Muscle of back (tissue), 11 donors: Measurements from ENCODE around the gene GHRHR. TPM values are rescaled to one million over a fixed set of nuclear protein-coding genes. Genes with fewer than 3 reads are reported as not detected.

ENCODE experiments used
- DNase-seq, 3 donors: peaks; one replicate each; pipeline versions ENCODE4 v3.0.0 to v3.0.0-alpha.2; 2013
- polyA plus RNA-seq, 10 donors: library from polyadenylated mRNA; unstranded; fragments of 120-200 nt; gene quantifications; one replicate each; pipeline ENCODE4 v1.2.1, GENCODE V29; 2013; ENCODE audit not compliant: insufficient read length in 10 of 10

GHRHR gene
- polyA plus RNA-seq, 10 donors, result 0.48 to 1.9 (median 1.0) TPM; not detected in 1

DNA sequence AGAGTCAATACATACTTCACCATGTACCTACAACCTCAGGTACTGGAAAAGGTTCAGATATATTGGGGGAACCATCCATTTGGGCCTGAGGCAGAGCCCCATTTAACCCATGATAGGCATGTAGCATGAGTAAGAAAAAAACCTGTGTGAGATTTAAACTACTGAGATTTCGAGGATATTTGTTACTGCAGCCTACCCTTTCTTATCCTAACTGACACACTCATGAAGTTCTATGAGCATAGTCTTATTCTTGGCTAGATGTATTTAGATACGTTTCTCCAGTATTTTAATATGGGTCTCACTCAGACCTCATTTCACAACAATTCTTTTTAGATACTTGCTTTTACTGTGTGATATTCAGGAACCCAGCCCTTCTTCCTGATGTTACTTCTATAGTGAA is 39.3 kb downstream of the GHRHR start:
- DNase-seq, result no peak

DNA sequence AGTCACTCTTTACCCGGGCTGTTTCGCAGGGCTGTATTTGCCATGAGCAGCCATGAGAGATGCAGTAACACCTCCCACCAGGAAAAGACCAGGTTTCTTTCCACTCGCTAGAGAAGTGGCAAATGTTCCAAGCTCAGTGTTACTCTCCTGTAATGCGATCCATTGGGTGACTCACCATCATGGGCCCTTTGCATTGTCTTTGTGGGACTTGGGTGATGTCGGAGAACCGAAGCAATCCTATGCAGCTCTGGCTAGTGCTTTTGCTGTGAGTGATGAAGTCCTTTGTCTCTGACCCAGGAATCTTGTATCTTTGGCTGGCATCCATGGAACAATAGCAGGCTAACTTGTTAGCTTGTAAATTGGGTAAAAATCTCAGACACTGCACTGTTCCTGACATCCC is 40.0 kb downstream of the GHRHR start:
- DNase-seq, result no peak

DNA sequence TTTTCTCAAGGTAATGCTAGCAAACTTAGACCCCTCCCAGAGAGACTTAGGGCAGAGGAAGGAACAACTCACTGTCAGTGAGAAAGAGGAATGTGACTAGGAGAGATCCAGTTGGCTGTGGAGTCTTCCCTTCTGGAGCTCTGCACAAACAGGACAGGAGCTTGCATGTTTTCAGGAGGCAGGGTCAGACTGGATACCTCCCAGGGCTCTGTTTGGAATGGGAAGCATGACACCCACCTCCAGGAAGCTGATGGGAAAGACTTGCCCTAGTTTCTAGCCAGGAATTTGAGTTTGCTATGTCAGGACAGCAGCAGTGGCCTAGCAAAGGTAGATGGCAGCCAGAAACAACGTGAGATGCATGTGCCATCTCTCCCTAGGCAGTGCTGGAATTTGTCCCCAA is 40.6 kb downstream of the GHRHR start:
- no peak for DNase-seq

DNA sequence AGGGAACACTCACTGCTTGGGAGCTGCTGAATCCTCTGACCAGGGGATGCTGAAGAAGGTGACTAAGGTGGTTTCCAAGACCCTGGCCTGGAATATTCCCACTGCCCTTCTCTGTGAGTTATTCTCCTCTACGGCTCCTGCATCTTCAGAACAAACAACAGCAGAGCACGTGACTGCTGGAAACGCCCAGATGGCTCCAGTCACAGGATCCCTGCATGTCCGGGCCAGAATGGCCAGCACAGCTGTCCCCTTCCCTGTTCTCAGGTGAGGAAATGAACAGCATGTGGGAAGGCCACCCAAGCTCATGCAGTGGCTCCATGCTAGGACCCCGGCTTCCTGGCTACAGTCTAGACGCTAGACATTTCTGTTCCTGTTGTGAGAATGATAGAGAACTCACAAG is 43.1 kb downstream of the GHRHR start:
- DNase-seq, result no peak

DNA sequence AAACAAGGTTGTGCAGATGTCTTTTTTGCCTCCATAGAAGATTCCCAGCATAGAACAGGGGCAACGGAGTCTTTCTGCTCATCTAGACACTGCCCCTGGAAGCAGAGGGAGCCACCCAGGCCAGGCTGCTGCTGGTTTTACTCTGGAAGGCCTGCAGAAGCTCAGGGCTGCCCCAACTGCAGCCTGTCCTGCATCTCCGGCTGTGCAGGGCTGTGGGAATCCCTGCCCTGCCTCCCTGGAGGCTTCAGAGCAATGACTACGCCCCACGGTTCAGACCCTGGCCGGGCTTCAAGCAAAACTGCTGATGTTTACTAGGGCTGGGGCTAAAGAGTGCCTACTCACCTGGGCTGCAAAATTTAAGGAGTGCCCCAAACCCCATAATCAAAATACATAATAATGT is 43.9 kb downstream of the GHRHR start:
- no peak for DNase-seq

DNA sequence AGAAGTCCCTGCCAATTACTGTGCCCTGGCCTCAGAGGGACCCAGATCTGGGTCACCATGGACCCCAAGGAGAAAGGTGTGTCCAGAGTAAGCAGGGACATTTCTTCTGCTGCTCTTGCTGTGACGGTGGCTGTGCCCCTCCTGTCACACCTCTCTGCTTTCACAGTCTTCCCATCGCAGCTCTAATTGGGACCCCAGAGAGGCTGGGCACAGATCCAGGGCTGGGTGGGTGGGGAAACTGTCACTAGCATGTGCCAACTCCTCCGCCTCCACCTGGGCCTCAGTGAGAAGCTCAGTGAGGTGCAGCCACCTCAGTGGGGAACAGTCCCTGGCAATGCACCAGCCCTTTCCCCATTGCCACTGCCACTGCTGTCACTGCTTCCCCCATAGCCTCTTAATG is 51.1 kb downstream of the GHRHR start:
- no peak for DNase-seq

DNA sequence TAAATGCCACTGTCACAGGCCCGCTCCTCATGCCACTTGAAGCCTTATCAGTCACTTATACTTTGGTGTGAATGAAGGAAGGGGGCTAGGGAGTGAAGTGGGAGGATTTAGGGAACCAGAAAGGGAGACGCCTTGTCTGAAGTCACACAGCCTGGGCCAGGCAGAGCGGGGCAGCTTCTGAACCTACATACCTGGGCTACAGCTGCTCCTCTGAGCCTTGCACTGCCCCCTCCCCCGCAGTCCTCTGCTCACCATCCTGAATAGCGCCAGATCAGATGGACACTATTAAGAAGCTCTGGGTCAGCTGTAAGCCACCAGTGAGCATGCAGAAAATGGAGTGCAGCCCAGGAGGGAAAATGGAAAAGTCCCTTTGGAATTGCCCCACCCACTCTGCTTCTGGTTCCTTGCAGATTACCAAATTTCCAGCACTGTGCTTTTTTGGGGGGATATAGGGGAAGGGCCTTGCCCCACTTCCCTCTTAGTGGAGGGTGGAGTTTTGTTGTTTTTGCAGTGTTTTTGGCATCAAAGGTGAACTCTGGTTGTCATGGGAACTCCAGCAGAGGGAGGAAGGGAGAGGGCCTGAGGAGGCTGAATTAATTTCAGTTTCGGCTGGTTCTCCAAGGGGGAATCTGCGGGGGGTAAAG is 53.4 kb downstream of the GHRHR start:
- peak in 2 of 3 donors; percentile 33 to 72 for DNase-seq

DNA sequence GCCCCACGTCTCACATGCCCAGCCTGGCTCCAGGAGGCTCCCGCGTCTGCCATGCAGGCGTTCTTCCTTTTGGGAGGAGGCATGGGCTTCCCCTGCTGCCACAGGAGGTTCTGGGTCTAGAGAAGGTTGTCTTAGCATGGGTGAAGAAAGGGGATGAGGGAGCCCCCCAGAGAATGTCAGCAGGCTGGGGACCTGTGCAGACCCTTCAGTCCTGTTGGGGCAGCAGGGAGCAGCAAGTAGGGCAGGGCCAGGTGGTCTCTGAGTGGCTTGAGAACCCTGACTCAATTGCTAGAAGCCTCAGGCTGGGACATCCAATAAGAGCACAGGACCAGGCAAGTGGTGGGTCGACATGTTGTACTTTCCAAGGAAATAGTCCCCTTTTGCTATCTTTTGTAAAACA is 54.0 kb downstream of the GHRHR start:
- DNase-seq, result no peak

DNA sequence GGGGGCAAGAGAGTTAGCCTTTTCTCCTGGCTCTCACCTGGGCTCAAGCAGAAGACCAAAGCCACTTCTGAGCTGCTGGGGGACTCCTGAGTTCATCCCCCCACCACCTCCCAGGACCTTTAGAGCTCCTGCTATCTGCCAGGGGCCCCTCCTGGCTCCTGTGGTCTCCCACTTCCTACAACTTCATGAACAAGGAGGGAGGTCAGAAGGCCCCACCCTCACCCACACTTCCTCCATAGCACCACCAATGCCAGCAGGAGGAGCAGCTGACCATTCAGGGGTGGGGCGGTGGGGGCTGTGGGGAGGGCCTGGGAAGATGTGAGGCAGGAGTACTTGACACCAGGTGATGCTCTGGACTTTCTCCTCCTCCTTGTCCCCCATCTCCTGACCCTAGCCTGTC is 55.8 kb downstream of the GHRHR start:
- DNase-seq, result no peak

DNA sequence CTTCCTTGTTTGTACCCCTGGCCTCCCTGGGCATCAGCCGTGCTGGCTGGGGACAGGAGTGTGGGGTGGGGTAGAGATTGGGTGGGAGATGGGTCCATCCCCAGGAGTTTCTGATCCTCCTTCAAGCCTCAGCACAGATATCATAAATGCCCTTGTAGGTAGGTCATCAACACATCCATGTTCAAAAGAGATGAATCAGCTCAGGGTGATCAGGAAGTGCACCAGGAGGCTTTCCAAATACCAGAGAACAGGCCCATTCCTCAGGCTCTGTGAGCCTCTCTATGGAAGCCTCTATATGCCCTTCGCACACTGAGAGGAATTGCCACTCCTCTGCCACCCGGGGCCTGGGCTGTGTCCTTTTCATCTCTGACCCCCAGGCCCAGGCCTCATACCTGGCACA is 56.4 kb downstream of the GHRHR start:
- DNase-seq, result no peak

DNA sequence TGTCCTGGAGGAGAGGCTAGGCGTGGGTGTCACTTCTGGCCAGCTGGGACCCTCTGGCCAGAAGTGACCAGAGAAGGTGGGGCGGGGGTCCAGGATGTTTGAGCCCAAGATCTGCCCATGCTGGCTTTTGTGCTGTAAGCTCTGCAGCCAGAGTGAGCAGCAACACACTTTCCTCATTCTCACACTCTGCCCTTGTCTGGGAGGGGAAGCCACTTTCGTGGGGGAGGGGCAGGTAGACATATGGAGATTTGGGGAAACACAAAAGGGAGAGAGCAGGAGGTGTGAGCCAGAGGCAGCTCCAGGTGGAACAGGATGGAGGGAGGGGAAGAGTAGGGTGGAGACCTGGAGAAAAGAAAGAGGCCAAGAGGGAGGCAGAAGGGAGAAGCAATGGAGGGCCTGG is 56.9 kb downstream of the GHRHR start:
- DNase-seq, result no peak

DNA sequence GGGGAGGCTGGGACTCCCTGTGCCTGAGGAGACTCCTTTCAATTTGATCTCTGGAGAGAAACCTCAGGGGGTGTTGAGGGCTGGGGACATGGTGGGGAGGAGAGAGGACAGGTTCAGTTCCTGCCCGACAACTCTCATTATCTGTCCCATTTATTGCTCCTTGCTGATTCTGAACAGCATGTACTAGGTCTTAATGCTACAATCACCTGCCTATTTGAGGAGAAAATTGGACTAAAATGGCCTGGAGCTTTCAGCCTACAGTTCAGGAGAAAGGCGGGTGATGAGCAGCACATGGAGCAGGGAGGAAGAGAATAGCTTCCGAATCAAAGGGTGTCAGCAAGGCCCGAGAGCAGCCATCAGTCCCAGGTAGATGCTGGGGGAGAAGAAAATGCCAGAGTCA is 58.4 kb downstream of the GHRHR start:
- DNase-seq, result no peak

DNA sequence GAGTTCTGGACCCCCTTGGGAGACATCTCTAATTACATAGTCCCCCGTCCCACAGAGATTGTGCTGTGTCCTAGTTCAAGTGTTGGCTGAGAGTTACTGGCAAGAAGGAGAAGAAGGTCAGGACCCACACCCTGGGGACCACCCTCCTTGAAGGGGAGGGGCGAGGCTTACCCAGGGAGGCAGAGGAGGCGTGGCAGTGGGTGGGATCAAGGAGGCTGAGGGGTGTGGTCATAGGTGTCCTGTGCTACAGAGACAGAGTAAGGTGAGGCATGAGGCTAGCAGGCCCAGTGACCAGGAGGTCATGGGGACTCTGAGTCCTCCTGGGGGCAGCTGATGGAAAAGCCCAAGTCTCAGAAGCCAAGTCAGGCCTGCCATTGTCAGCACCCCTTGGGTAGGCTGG is 59.0 kb downstream of the GHRHR start:
- no peak for DNase-seq

DNA sequence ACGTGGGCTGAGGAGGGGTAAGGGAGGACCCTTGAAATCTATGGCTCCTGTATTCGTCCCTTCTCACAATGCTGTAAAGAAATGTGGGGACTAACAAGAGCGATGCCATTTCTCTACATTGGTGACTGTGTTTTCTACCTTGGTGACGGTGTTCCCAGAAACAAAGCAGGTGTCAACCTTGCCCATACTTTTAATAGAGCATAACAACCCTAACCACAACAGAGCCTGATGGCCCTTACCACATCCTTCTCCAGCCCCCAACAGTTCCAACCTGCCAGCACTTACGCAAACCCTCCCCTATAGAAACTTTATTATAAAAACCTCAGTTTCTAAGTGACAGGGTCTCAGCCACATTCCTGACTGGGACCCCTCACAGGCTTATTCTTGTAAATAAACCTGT is 60.1 kb downstream of the GHRHR start:
- no peak for DNase-seq

DNA sequence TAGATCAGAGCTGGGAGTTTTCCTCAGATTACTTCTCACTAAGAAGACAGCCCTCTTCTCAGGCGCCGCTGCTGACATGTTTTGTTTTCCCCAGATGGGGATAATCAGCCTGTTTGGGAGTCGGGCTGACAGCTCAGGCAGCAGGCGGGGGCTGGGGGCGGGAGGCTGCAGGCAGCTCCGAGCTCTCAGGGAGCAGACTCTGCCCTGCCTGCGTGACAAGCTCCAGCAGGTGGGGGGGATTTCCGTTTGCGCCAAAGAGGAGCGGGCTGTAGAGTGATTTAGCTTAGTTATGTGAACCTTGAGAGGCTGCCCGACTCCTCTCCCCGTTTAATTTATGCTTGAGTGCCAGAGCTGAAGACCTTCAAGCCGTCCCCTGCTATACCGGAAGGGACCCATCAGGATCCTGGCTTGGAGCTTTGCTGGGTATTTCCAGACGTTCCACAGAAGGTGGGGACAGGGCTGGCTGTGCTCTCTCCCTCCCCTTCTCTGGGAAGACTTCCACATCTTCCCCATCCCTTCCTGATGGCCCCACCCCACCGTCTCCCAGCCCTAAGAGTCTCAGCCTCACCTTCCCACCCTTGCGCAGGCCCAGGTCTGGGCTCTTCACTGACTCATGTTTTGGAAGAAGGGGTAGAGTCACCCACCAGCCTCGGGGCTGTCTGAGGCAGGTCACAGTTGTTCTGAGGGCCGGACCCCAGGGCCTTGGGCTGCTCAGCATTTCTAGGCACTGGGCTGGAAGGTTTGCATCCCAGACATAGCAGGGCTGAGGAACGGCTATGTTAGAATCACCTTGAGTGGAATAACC is 63.6 kb downstream of the GHRHR start:
- DNase-seq, result peak; percentile 52 to 84 (median 60)

DNA sequence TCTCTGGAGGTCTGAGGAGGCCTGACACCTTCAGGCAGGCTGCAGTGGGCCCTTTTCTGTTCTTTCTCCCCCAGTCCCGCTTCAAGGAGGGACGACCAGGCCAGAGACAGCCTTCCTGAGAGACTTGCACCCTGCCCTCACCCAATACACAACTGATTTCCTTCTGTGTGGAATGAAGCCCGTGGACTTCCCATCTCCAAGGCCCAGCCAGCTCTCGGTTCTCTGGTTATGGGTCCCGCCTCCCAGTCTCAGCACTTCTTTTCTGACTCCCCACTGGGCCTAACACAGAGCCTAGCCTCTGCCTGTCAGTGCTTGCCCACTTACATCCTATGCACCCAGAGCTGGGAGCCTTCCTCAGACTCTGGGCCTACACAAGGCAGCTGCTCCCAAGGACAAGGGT is 64.3 kb downstream of the GHRHR start:
- DNase-seq, result no peak

DNA sequence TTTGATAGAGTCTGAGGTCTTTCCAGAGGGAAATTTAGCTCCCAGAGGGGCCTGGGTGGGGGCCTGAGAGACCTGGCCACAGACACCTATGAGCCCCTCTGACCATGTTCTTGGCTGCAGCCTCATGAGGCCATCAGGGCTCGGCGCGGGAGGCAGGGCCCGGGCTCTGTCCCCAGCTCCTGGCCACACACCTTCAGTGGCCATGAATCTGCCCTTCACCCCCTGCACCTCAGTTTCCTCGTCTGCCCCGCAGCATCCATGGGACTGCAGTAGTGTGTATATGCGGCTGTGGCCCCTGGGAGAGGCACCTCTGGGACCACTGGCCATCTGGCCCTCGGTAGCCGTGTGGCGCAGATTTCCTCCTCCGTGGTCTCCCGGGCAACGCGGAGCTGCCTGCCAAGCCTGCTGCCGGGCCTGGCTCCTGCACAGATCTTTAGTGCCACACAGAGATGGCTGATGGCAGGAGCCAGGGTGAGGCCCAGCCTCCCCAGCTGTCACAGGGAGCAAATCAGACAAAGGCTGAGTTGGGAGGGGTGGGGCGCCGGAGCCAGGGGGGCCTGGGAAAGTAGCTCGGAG is 64.8 kb downstream of the GHRHR start:
- peak in 1 of 3 donors; percentile 63 for DNase-seq

Other genes with a start within 250 kb of the GHRHR start
- gene INMT, start 211.8 kb upstream of the GHRHR start, polyA plus RNA-seq, result 10 to 100 TPM in 3 of 10 donors, 1 to 10 TPM in 7; 6.3 to 11.9 (median 8.0) TPM
- 10 to 100 TPM in 1 of 10 donors, 1 to 10 TPM in 9; 3.9 to 18.6 (median 5.2) TPM for gene MINDY4, start 192.5 kb upstream of the GHRHR start, polyA plus RNA-seq
- 100 to 1,000 TPM in 2 of 10 donors, 10 to 100 TPM in 8; 77.5 to 111 (median 91.8) TPM for gene AQP1, start 52.1 kb upstream of the GHRHR start, polyA plus RNA-seq
- gene ADCYAP1R1, start 88.4 kb downstream of the GHRHR start, polyA plus RNA-seq, result 10 to 100 TPM in 3 of 10 donors, 1 to 10 TPM in 7; 6.4 to 10.7 (median 9.2) TPM